Measurements from ENCODE around the gene BIRC2.

Gene BIRC2

DNA sequence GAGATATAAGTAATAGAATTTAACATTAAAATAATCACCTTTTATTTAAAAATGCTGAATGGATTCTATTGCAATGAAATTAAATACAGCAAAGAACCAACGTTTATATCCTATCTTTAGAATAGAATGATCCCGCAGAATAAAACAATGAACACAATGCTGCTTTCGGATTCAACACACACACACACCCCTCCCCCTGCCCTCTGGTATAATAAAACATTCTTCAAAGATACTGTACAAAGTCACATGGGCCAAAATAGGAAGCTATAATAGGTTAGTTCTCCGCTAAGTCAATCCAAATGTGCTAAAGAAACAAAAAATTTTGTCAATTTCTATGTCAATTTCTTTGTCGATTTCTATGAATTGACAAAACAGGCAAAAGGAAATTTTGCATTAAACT is 58.5 kb downstream of the BIRC2 start:
- no peak for DNase-seq

DNA sequence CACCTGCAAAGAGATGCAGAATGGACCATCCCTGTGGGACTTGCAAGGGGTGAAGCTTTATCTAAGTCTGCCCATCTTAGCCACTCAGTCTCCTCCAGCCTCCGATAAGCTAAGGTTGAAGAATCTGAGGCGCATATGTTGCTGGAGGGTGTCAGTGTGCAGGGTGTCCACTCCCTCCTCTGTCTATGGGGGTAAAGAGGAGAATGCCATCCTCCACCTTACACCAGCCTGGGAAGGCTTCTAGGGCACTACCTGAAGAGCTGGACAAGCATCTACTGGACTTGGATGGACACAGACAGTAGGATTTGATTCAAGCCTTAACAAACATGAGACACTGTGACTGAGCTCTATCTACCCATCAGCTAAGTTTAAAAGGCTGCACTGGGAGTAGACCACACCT is 59.1 kb downstream of the BIRC2 start:
- no peak for DNase-seq

- no peak for DNase-seq
Measured at GRCh38 chr11:102407901-102408300, 60.9 kb downstream of the BIRC2 start.

- DNase-seq: no peak
Measured at GRCh38 chr11:102408339-102408738, 61.3 kb downstream of the BIRC2 start.

- DNase-seq: no peak
Measured at GRCh38 chr11:102410382-102410784, 63.4 kb downstream of the BIRC2 start.

DNA sequence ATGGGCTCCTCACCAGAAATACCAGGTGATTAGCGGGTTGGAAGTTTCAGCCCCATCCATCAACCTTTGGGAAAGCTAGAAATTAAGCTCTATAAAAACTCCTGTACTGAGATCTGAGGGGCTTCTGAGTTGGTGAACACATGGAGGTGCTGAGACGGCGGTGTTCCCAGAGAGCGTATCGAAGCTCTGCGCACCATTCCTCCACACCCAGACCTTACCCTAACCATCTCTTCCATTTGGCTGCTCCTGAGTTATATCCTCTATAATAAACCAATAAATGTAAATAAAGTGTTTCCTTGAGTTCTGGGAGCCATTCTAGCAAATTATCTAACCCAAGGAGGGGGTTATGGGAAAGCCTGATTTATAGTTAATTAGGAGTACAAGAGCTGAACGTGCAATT is 64.1 kb downstream of the BIRC2 start:
- DNase-seq: no peak

- DNase-seq: no peak
Measured at GRCh38 chr11:102413497-102413896, 66.5 kb downstream of the BIRC2 start.

GRCh38 chr11:102414559-102414958 is 67.5 kb downstream of the BIRC2 start:
- no peak for DNase-seq

DNA sequence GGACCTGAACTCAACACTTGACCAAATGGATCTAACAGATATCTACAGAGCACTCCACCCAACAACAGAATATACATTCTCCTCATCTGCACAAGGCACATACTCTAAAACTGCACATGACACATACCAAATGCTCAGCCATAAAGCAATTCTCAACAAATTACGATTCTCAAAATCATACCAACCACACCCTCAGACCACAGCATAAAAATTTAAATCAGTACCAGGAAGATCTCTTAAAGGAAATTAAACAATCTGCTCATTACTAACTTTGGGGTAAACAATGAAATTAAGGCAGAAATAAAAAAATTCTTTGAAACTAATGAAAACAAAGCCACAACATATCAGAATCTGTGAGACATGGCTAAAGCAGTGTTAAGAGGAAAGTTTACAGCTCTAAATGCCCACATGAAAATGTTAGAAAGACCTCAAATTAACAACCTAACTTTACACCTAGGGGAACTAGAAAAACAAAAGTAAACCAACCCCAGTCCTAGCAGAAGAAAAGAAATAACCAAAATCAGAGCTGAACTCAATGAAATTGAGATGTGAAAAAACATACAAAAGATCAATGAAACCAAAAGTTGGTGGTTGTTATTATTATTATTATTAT is 68.4 kb downstream of the BIRC2 start:
- DNase-seq: no peak

GRCh38 chr11:102416976-102417375 is 70.0 kb downstream of the BIRC2 start:
- no peak for DNase-seq

DNA sequence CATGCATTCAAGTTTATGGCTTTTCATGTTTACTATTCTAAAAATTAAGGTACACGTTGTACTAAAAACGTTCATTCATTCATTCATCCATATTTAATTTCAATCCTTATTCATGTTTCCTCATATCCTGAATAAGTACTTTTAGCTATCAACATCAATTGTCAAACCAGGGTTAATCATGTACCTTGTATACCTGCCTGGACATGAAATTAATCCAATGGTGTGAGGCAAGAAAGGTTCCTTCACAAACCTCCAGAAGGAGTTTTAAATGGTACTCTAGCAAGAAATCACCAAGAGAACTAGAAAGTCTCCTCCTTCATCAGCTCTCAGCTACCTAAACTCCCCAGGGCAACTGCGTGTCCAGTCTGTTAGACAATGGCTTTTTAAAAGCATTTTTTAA is 72.2 kb downstream of the BIRC2 start:
- DNase-seq: no peak

DNA sequence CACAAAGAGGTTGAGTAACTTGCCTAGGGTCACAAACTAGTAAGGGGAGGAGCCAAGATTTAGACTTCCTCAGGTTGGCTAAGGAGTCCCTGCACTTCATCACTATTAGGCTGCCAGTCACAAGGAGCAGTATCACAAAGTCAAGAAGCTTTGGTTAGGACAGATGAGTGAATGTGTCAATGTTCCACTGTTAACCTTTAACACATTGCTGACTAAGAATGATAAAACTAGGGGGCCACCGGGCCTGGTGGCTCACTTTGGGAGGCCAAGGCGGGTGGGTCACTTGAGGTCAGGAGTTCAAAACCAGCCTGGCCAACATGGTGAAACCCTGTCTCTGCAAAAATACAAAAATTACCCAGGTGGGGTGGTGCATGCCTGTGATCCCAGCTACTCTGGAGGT is 73.5 kb downstream of the BIRC2 start:
- no peak for DNase-seq

GRCh38 chr11:102421261-102421660 is 74.2 kb downstream of the BIRC2 start:
- no peak for DNase-seq

- no peak for DNase-seq
Measured at GRCh38 chr11:102422817-102423712, 76.1 kb downstream of the BIRC2 start.

- DNase-seq: no peak
Measured at GRCh38 chr11:102423936-102424335, 76.9 kb downstream of the BIRC2 start.

DNA sequence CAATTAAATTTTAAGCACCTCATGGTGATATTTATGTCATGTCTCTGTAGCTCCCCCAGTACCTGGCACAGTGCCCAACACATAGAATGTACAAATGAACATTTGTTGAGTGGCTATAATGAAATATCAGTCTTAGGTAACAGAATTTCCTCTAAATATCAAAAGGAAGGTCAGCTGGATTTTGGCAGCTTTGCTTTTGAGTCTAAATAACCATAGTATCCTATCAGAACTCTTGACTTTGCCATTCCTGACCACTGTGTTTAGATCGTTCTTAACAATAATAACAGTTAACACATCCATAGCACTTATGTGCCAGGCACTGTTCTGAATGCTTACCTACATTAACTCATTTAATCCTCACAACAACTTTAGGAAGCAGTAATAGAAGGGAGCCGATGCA is 79.0 kb downstream of the BIRC2 start:
- no peak for DNase-seq

GRCh38 chr11:102426570-102426969 is 79.6 kb downstream of the BIRC2 start:
- no peak for DNase-seq

DNA sequence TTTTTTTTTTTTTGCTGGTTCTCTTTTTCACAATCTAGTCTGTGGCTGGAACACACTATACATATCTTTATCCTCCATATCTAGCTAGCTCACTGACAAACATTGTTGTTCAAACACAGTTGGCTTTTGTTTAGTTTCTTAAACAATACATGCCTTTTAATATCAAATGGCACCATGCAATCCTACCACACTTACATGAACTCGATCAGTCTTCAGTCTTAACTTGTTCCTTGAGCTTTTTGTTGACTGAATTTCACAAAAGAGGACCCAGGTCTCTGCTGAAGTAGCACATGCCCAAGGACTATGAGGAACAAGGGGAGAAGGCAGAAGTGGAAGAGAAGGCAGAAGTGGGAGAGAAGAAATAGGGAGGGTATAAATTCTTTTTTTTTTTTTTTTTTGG is 80.1 kb downstream of the BIRC2 start:
- DNase-seq: no peak
